HCT116 (cell line): ENCODE results near the gene EXD3. TPM values are rescaled to one million over a fixed set of nuclear protein-coding genes. Genes with fewer than 3 reads are reported as not detected.

Source experiments
- ATAC-seq: fragments of 200-7000 bp; cut with Tn5 transposase; 2 replicates; pipeline ENCODE4 v1.9.1; 2020; ENCODE audit warnings: mild to moderate bottlenecking, moderate library complexity
- BruUV-seq: library from RNA; stranded (reverse); fragments of 400-500 nt; replicated peaks from 2 replicates; lab custom pipeline; 2021; lab: Mats Ljungman, UMichigan
- CTCF ChIA-PET: fragments of 300-600 bp; sonication (Branson Sonifier 250); formaldehyde crosslinking; loops from one replicate; lab custom pipeline; 2021; ENCODE audit warnings: antibody characterized with exemption; lab: Charles Lee
- POLR2A ChIA-PET: fragments of 300-600, 350-600 bp; sonication (Branson Sonifier 250); formaldehyde crosslinking; loops from one replicate; lab custom pipeline; 2021; ENCODE audit warnings: antibody characterized with exemption; lab: Charles Lee
- RAD21 ChIA-PET, 2 experiments: fragments of 300-600 bp; sonication (Branson Sonifier 250); formaldehyde crosslinking; loops; one replicate each; lab custom pipeline; 2023; ENCODE audit warnings: low total read pairs in 2 of 2; ENCODE audit not compliant: uncharacterized antibody in 2 of 2, unreplicated experiment in 2 of 2, low non-redundant PET in 1 of 2; lab: Charles Lee
- DNase-seq: peaks from one replicate; pipeline ENCODE4 v3.0.0-alpha.2; 2010; ENCODE audit warnings: low read depth, low spot score
- H2AFZ ChIP-seq: fragments of 200-600 bp; shearing (Covaris generic), sonication (generic); 2 replicates; pipeline ENCODE4 v1.6.1; 2017; ENCODE audit warnings: low read depth, mixed run types, mixed read lengths, antibody characterized with exemption, low read length; ENCODE audit not compliant: poor library complexity, severe bottlenecking
- H3K27ac ChIP-seq: 2 replicates; pipeline ENCODE4 v1.5.1; 2012; ENCODE audit warnings: low read depth, low read length
- H3K27me3 ChIP-seq: fragments of 200-600 bp; sonication (generic); 2 replicates; pipeline ENCODE4 v1.6.1; 2016; ENCODE audit warnings: mixed run types, low read length, mixed read lengths; ENCODE audit not compliant: insufficient read depth
- H3K36me3 ChIP-seq, 2 experiments: fragments of 200-500 bp in 1 of 2; fragments of 200-600 bp in 1 of 2; sonication (Bioruptor generic) in 1 of 2; sonication (generic) in 1 of 2; 2 replicates each; pipeline versions ENCODE4 v1.5.1 to v1.6.1; 2014 to 2016; ENCODE audit warnings: low read length in 2 of 2, inconsistent platforms in 1 of 2, mixed read lengths in 1 of 2, mixed run types in 1 of 2; ENCODE audit not compliant: insufficient read depth in 2 of 2, control insufficient read depth in 1 of 2
- H3K4me1 ChIP-seq, 2 experiments: fragments of 200-600 bp in 1 of 2; sonication (generic) in 1 of 2; 2 replicates each; pipeline versions ENCODE4 v1.5.1 to v1.6.1; 2012 to 2017; ENCODE audit warnings: low read length in 2 of 2, inconsistent platforms in 1 of 2, mild to moderate bottlenecking in 1 of 2, mixed read lengths in 1 of 2, mixed run types in 1 of 2, moderate library complexity in 1 of 2; ENCODE audit not compliant: insufficient read depth in 2 of 2, control insufficient read depth in 1 of 2
- H3K4me2 ChIP-seq: fragments of 200-600 bp; sonication (generic); 2 replicates; pipeline ENCODE4 v1.6.1; 2017; ENCODE audit warnings: mixed run types, low read length, mixed read lengths
- H3K4me3 ChIP-seq, 2 experiments: fragments of 200-600 bp in 1 of 2; sonication (generic) in 1 of 2; replicated peaks in 1 of 2; 2 replicates each; pipeline ENCODE4 v1.5.1; 2011 to 2016; ENCODE audit warnings: low read length in 2 of 2, control low read depth in 1 of 2, low read depth in 1 of 2, mild to moderate bottlenecking in 1 of 2, mixed read lengths in 1 of 2, mixed run types in 1 of 2
- H3K79me2 ChIP-seq: fragments of 200-600 bp; sonication (generic); 2 replicates; pipeline ENCODE4 v1.6.1; 2017; ENCODE audit warnings: mild to moderate bottlenecking, mixed run types, low read length, moderate library complexity, mixed read lengths; ENCODE audit not compliant: insufficient read depth
- H3K9ac ChIP-seq: fragments of 200-600 bp; sonication (generic); 2 replicates; pipeline ENCODE4 v1.6.1; 2016; ENCODE audit warnings: low read length, mixed read lengths
- H3K9me2 ChIP-seq: fragments of 200-600 bp; sonication (generic), shearing (Covaris generic); 2 replicates; pipeline ENCODE4 v1.6.1; 2017; ENCODE audit warnings: mixed run types, mild to moderate bottlenecking, moderate library complexity; ENCODE audit not compliant: insufficient read depth
- H3K9me3 ChIP-seq, 2 experiments: fragments of 200-500 bp in 1 of 2; fragments of 200-600 bp in 1 of 2; sonication (Bioruptor generic) in 1 of 2; sonication (generic) in 1 of 2; 2 replicates each; pipeline ENCODE4 v1.6.1; 2014 to 2017; ENCODE audit warnings: low read length in 2 of 2, mixed read lengths in 2 of 2, inconsistent platforms in 1 of 2, low read depth in 1 of 2, mild to moderate bottlenecking in 1 of 2, mixed run types in 1 of 2, moderate library complexity in 1 of 2; ENCODE audit not compliant: control insufficient read depth in 1 of 2, insufficient read depth in 1 of 2
- H4K20me1 ChIP-seq: fragments of 200-600 bp; sonication (generic), shearing (Covaris generic); 2 replicates; pipeline ENCODE4 v1.6.1; 2017; ENCODE audit warnings: mixed run types, mild to moderate bottlenecking, moderate library complexity; ENCODE audit not compliant: insufficient read depth
- ATF3 ChIP-seq: IDR thresholded peaks from 2 replicates; pipeline ENCODE4 v1.6.1; 2012
- CBX3 ChIP-seq: IDR thresholded peaks from 2 replicates; pipeline ENCODE4 v1.6.1; 2012; ENCODE audit warnings: low read depth
- CEBPB ChIP-seq: IDR thresholded peaks from 2 replicates; pipeline ENCODE4 v1.6.1; 2012; ENCODE audit warnings: low read depth
- CTCF ChIP-seq, 3 experiments: fragments of 200-600 bp in 1 of 3; sonication (generic) in 1 of 3; IDR thresholded peaks in 2 of 3; conservative IDR thresholded peaks in 1 of 3; 2 replicates each; pipeline ENCODE4 v1.5.1; 2012 to 2017; ENCODE audit warnings: low read depth in 2 of 3, low read length in 2 of 3, antibody characterized with exemption in 1 of 3, borderline replicate concordance in 1 of 3, control low read depth in 1 of 3, mild to moderate bottlenecking in 1 of 3, mixed read lengths in 1 of 3, mixed run types in 1 of 3, moderate library complexity in 1 of 3; ENCODE audit not compliant: insufficient read depth in 1 of 3
- EZH2phosphoT487 ChIP-seq: fragments of 200-600 bp; IDR thresholded peaks from 2 replicates; pipeline ENCODE4 v1.6.1; 2018; ENCODE audit warnings: antibody characterized with exemption, borderline replicate concordance
- POLR2AphosphoS5 ChIP-seq: IDR thresholded peaks from 2 replicates; pipeline ENCODE4 v1.6.1; 2011; ENCODE audit warnings: mild to moderate bottlenecking, low read depth, low read length, moderate library complexity
- ZFX ChIP-seq: fragments of 450-650 bp; IDR thresholded peaks from 2 replicates; pipeline ENCODE4 v1.6.1; 2017
- intact Hi-C: fragments of 100-400 bp; cut with micrococcal nuclease; formaldehyde crosslinking; loops from 2 replicates; pipeline ENCODE4 v1.10.0; 2022
- total RNA-seq: library from RNA; stranded (reverse); gene quantifications from one replicate; pipeline ENCODE4 v1.2.1, GENCODE V29; 2021; ENCODE audit not compliant: unreplicated experiment

Gene EXD3
- total RNA-seq, 1 experiment from 2014 or later: 25.4 TPM

- CTCF ChIA-PET: interaction anchor here (0.6 to 0.7 kb wide), 2 partner anchors 110 to 386 kb away, joined by 3 to 7 read pairs; no protein-coding TSS in a partner anchor
- H3K9me2 ChIP-seq: no peaks in the 10 kb centered on the region
- intact Hi-C loops: no loop called here
- H3K4me1 ChIP-seq: peaks cover 29 to 42% of the 10 kb centered on the region in 2 experiments
- no peaks in the 10 kb centered on the region for H3K36me3 ChIP-seq
- H3K27me3 ChIP-seq: no peaks in the 10 kb centered on the region
- TF ChIP-seq POLR2AphosphoS5: 0 out of 2 replicates have a peak, but pooled peaks have one; percentile 6
- TF ChIP-seq CBX3: no peak
- H2AFZ ChIP-seq: no peak overlapping the region
- BruUV-seq: no TSS peak
- H3K79me2 ChIP-seq: no peaks in the 10 kb centered on the region
- H3K4me3 ChIP-seq: no peak overlapping the region
- RAD21 ChIA-PET: no interaction called here
- no peaks in the 10 kb centered on the region for H4K20me1 ChIP-seq
- no peak overlapping the region for H3K9ac ChIP-seq
- no peak for ATAC-seq
- no peak for DNase-seq
- H3K4me2 ChIP-seq: no peak overlapping the region
- no peaks in the 10 kb centered on the region for H3K9me3 ChIP-seq
- POLR2A ChIA-PET: no interaction called here
- H3K27ac ChIP-seq: no peak overlapping the region; the same call in 1 of the 2 replicates
Observed at GRCh38 chr9:137428841-137429545, 6.0 kb upstream of the EXD3 start.

- Histone ChIP-seq H3K79me2 (no peaks in the 10 kb centered on the region), H2AFZ (no peak overlapping the region), H3K27ac (no peak overlapping the region), H3K4me1 (peaks cover 29 to 44% of the 10 kb centered on the region in 2 experiments), H3K9me2 (no peaks in the 10 kb centered on the region), H3K9me3 (no peaks in the 10 kb centered on the region), H3K4me2 (no peak overlapping the region), H3K36me3 (no peaks in the 10 kb centered on the region), H4K20me1 (no peaks in the 10 kb centered on the region), H3K9ac (no peak overlapping the region), H3K4me3 (no peak overlapping the region), H3K27me3 (no peaks in the 10 kb centered on the region)
- POLR2A ChIA-PET: no interaction called here
- no peak for TF ChIP-seq EZH2phosphoT487
- TF ChIP-seq ZFX: no peak
- 0 out of 6 replicates have a peak, but pooled peaks of 1 of the 3 experiments have one; percentile 9 for TF ChIP-seq CTCF (IDR thresholded peaks at IDR 0.05 in 2 of 3, conservative IDR thresholded peaks at IDR 0.05 in 1 of 3; ENCODE audit: borderline replicate concordance in 1 of 3, insufficient read depth in 1 of 3, low read depth in 2 of 3, low read length in 2 of 3)
- TF ChIP-seq CEBPB: no peak
- no peak for TF ChIP-seq ATF3
- RAD21 ChIA-PET: no interaction called here
- intact Hi-C loops: no loop called here
- BruUV-seq: no TSS peak
- CTCF ChIA-PET: interaction anchor here (0.6 to 0.7 kb wide), 2 partner anchors 109 to 387 kb away, joined by 3 to 7 read pairs; no protein-coding TSS in a partner anchor
- ATAC-seq: no peak
- no peak for DNase-seq
Observed at GRCh38 chr9:137428311-137428630, 5.3 kb upstream of the EXD3 start.
